IMR-90 (cell line): ENCODE results near the gene MTMR4. TPM values are rescaled to one million over a fixed set of nuclear protein-coding genes. Genes with fewer than 3 reads are reported as not detected.

Source experiments
- ATAC-seq: fragments of 200-7000 bp; cut with Tn5 transposase; 2 replicates; pipeline ENCODE4 v1.9.1; 2020; ENCODE audit warnings: low read depth, mild to moderate bottlenecking, moderate library complexity
- BruUV-seq: library from RNA; stranded (reverse); fragments of 400-500 nt; replicated peaks from 2 replicates; lab custom pipeline; 2021; lab: Mats Ljungman, UMichigan
- CTCF ChIA-PET: fragments of 300-600 bp; formaldehyde crosslinking; extraction: SDS; loops from one replicate; lab custom pipeline; 2021; ENCODE audit warnings: antibody characterized with exemption; lab: Yijun Ruan, JAX
- POLR2A ChIA-PET: fragments of 300-600 bp; sonication (Branson Sonifier 250); formaldehyde crosslinking; loops from one replicate; lab custom pipeline; 2022; ENCODE audit warnings: antibody characterized with exemption; ENCODE audit not compliant: unreplicated experiment; lab: Charles Lee
- DNase-seq: peaks from one replicate; pipeline ENCODE4 v3.0.0; 2013
- H2AFZ ChIP-seq: replicated peaks from 2 replicates; pipeline ENCODE3; 2013; ENCODE audit warnings: low read length, mild to moderate bottlenecking; ENCODE audit not compliant: poor library complexity
- H2AK5ac ChIP-seq: 2 replicates; pipeline ENCODE4 v1.6.1; 2013; ENCODE audit warnings: low read depth, low read length, inconsistent platforms
- H2AK9ac ChIP-seq: replicated peaks from 2 replicates; pipeline ENCODE3; 2013; ENCODE audit warnings: mild to moderate bottlenecking, low read depth, low read length, moderate library complexity; ENCODE audit not compliant: poor library complexity
- H2BK120ac ChIP-seq: 2 replicates; pipeline ENCODE4 v1.6.1; 2013; ENCODE audit warnings: low read depth, low read length, inconsistent platforms
- H2BK15ac ChIP-seq: 3 replicates; pipeline ENCODE4 v1.6.1; 2013; ENCODE audit warnings: low read depth, low read length, inconsistent platforms
- H2BK20ac ChIP-seq: 2 replicates; pipeline ENCODE4 v1.6.1; 2013; ENCODE audit warnings: low read depth, mild to moderate bottlenecking, inconsistent platforms, low read length, moderate library complexity
- H2BK5ac ChIP-seq: 2 replicates; pipeline ENCODE4 v1.6.1; 2013; ENCODE audit warnings: mild to moderate bottlenecking, low read depth, low read length, inconsistent platforms; ENCODE audit not compliant: poor library complexity, severe bottlenecking
- H3K14ac ChIP-seq: replicated peaks from 2 replicates; pipeline ENCODE4 v1.6.1; 2013; ENCODE audit warnings: low read depth, low read length, inconsistent platforms
- H3K18ac ChIP-seq: 2 replicates; pipeline ENCODE4 v1.6.1; 2013; ENCODE audit warnings: low read depth, low read length, control low read depth
- H3K23ac ChIP-seq: 2 replicates; pipeline ENCODE4 v1.6.1; 2013; ENCODE audit warnings: low read depth, low read length, inconsistent platforms
- H3K27ac ChIP-seq: 2 replicates; pipeline ENCODE4 v1.5.1; 2013; ENCODE audit warnings: mild to moderate bottlenecking, control low read depth, low read length; ENCODE audit not compliant: insufficient read depth
- H3K27me3 ChIP-seq: 2 replicates; pipeline ENCODE4 v1.6.1; 2013; ENCODE audit warnings: low read length; ENCODE audit not compliant: control insufficient read depth, insufficient read depth
- H3K36me3 ChIP-seq: 2 replicates; pipeline ENCODE4 v1.6.1; 2013; ENCODE audit warnings: low read length, mixed read lengths; ENCODE audit not compliant: control insufficient read depth, insufficient read depth
- H3K4ac ChIP-seq: 2 replicates; pipeline ENCODE4 v1.6.1; 2013; ENCODE audit warnings: low read depth, low read length, inconsistent platforms
- H3K4me1 ChIP-seq: 2 replicates; pipeline ENCODE4 v1.6.1; 2013; ENCODE audit warnings: low read length, mixed read lengths; ENCODE audit not compliant: control insufficient read depth, insufficient read depth
- H3K4me2 ChIP-seq: 2 replicates; pipeline ENCODE4 v1.6.1; 2013; ENCODE audit warnings: low read depth, mild to moderate bottlenecking, control low read depth, low read length, moderate library complexity
- H3K4me3 ChIP-seq: 2 replicates; pipeline ENCODE4 v1.5.1; 2013; ENCODE audit warnings: low read depth, mild to moderate bottlenecking, control low read depth, low read length, moderate library complexity; ENCODE audit not compliant: insufficient read depth
- H3K56ac ChIP-seq: 2 replicates; pipeline ENCODE4 v1.6.1; 2013; ENCODE audit warnings: low read length, inconsistent platforms; ENCODE audit not compliant: insufficient read depth; ENCODE audit errors: extremely low read depth
- H3K79me1 ChIP-seq, 2 experiments: 2 replicates each; pipeline ENCODE4 v1.6.1; 2013; ENCODE audit warnings: low read length in 2 of 2, inconsistent platforms in 1 of 2, low read depth in 1 of 2
- H3K9ac ChIP-seq: 2 replicates; pipeline ENCODE4 v1.6.1; 2013; ENCODE audit warnings: low read depth, low read length, control low read depth
- H3K9me1 ChIP-seq: 2 replicates; pipeline ENCODE4 v1.6.1; 2013; ENCODE audit warnings: low read length, inconsistent platforms; ENCODE audit not compliant: insufficient read depth
- H3K9me3 ChIP-seq: 2 replicates; pipeline ENCODE4 v1.6.1; 2013; ENCODE audit warnings: low read length; ENCODE audit not compliant: control insufficient read depth, insufficient read depth
- H4K20me1 ChIP-seq: 2 replicates; pipeline ENCODE4 v1.6.1; 2013; ENCODE audit warnings: low read length, inconsistent platforms; ENCODE audit not compliant: insufficient read depth
- H4K5ac ChIP-seq: 2 replicates; pipeline ENCODE4 v1.6.1; 2013; ENCODE audit warnings: mild to moderate bottlenecking, low read depth, low read length, control low read depth
- H4K8ac ChIP-seq, 2 experiments: 2 replicates each; pipeline ENCODE4 v1.6.1; 2013; ENCODE audit warnings: low read depth in 2 of 2, low read length in 2 of 2, control low read depth in 1 of 2, inconsistent platforms in 1 of 2
- H4K91ac ChIP-seq: 2 replicates; pipeline ENCODE4 v1.6.1; 2013; ENCODE audit warnings: low read depth, low read length, inconsistent platforms; ENCODE audit not compliant: insufficient read depth
- BHLHE40 ChIP-seq: fragments of 150-350 bp; IDR thresholded peaks from 2 replicates; pipeline ENCODE4 v1.6.1; 2016; ENCODE audit warnings: mild to moderate bottlenecking, low read depth, low read length
- CEBPB ChIP-seq: IDR thresholded peaks from 2 replicates; pipeline ENCODE4 v1.6.1; 2012; ENCODE audit warnings: low read depth, low read length, improper control_type of control experiment
- CHD1 ChIP-seq: IDR thresholded peaks from 2 replicates; pipeline ENCODE4 v1.6.1; 2012; ENCODE audit warnings: low read depth, low read length, improper control_type of control experiment
- FOS ChIP-seq: fragments of 150-350 bp; IDR thresholded peaks from 2 replicates; pipeline ENCODE4 v1.6.1; 2016; ENCODE audit warnings: low read depth, low read length
- MAFK ChIP-seq: IDR thresholded peaks from 2 replicates; pipeline ENCODE4 v1.6.1; 2012; ENCODE audit warnings: low read depth, low read length, improper control_type of control experiment
- MAZ ChIP-seq: IDR thresholded peaks from 2 replicates; pipeline ENCODE4 v1.6.1; 2012; ENCODE audit warnings: low read depth, mild to moderate bottlenecking, low read length, improper control_type of control experiment, moderate library complexity, borderline replicate concordance
- MXI1 ChIP-seq: IDR thresholded peaks from 2 replicates; pipeline ENCODE4 v1.6.1; 2012; ENCODE audit warnings: low read depth, mild to moderate bottlenecking, low read length, moderate library complexity, borderline replicate concordance
- RCOR1 ChIP-seq: IDR thresholded peaks from 2 replicates; pipeline ENCODE4 v1.6.1; 2012; ENCODE audit warnings: mild to moderate bottlenecking, low read length, improper control_type of control experiment; ENCODE audit not compliant: insufficient replicate concordance
- RFX5 ChIP-seq: IDR thresholded peaks from 2 replicates; pipeline ENCODE4 v1.8.0; 2012; ENCODE audit warnings: low read depth, mild to moderate bottlenecking, low read length, moderate library complexity
- USF2 ChIP-seq: fragments of 150-350 bp; IDR thresholded peaks from 2 replicates; pipeline ENCODE4 v1.6.1; 2017; ENCODE audit warnings: mild to moderate bottlenecking, antibody characterized with exemption, low read length, low read depth
- WGBS, 2 experiments: methylation state at CpG; one replicate each; pipeline versions ENCODE4 v1.1.5 to v1.1.7; 2013; ENCODE audit warnings: missing lambda C conversion rate in 2 of 2; ENCODE audit not compliant: insufficient read length in 1 of 2; ENCODE audit errors: extremely low coverage in 2 of 2; 5-methylcytosine and 5-hydroxymethylcytosine counted together
- dilution Hi-C: fragments of 300-500 bp; cut with HindIII; formaldehyde crosslinking; loops from one replicate; pipeline ENCODE4 v1.14.3; 2018; ENCODE audit warnings: low sequenced_read_pairs; ENCODE audit not compliant: unreplicated experiment
- in situ Hi-C: fragments of 300-500 bp; cut with MboI; formaldehyde crosslinking; loops from 3 replicates; pipeline ENCODE4 v1.14.3; 2019; ENCODE audit warnings: low sequenced_read_pairs, inconsistent platforms, mixed read lengths
- intact Hi-C: fragments of 100-400 bp; cut with micrococcal nuclease; formaldehyde crosslinking; loops from 2 replicates; pipeline ENCODE4 v1.10.0; 2022
- polyA plus RNA-seq, 3 experiments: library from polyadenylated mRNA; depleted of rRNA; stranded (reverse); fragments of >200 nt; gene quantifications; 2 replicates each; pipeline ENCODE4 v1.2.3, GENCODE V29; 2012; ENCODE audit warnings: low replicate concordance in 1 of 3
- total RNA-seq: library from RNA; depleted of rRNA; stranded (reverse); fragments of >200 nt; gene quantifications from 2 replicates; pipeline ENCODE4 v1.2.3, GENCODE V29; 2012
- TF ChIP-seq, protein P1 (sequence below): fragments of 150-350 bp; IDR thresholded peaks from 2 replicates; pipeline ENCODE4 v1.6.1; 2016; ENCODE audit warnings: low read depth, mild to moderate bottlenecking, low read length, moderate library complexity, borderline replicate concordance

The MTMR4 gene
- total and polyA plus RNA-seq, 2 of the 4 experiments (the other 2 are of a cell fraction) = 13.2 to 42.5 TPM

DNA sequence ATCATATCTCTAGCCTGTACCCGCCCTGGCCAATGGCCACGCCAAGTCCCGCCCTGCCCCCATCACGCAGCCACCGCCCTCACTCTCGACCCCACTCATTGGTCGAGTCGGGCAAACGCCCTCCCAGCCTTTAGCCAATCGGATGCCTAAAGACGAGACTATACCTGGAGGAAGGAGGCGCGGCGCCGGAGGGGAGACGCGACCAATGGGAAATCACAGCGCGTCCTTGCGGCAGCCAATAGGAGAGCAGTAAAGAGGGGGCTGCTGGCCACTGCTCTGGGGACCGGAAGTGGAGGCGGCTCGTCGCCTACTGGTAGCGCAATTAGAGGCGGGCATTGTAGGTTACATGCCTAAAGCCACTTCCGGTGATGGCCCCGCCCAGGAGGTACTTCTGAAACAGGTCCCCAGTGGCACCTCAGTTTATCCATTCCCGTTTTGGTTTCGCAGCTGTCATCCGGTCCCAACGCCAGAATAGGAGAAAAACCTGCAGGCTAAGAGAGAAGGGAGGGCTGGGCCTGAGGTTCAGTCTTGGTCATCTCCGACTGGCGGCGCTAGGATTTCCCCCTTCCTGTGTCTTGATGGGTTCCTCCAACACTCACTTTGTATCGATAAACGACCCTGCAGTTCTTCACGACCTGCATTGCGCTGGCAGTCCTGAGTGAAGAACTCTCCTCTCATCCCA, 3.6 kb upstream of the MTMR4 start (continued):
- TF ChIP-seq CEBPB = peak; percentile 45

- CTCF ChIA-PET = no interaction called here
- peak overlapping the region; percentile 84 to 85 for H4K8ac ChIP-seq
- H3K14ac ChIP-seq = peak overlapping the region; percentile 81
- H2AK9ac ChIP-seq = peak overlapping the region; percentile 97
- TF ChIP-seq MXI1 (0 out of 2 replicates have a peak, but pooled peaks have one; percentile 16), BHLHE40 (no peak), RCOR1 (peak; percentile 17), FOS (no peak), RFX5 (no peak), CEBPB (no peak), USF2 (no peak), MAFK (no peak), CHD1 (no peak), MAZ (peak; percentile 93)
- TF ChIP-seq, protein P1, sequence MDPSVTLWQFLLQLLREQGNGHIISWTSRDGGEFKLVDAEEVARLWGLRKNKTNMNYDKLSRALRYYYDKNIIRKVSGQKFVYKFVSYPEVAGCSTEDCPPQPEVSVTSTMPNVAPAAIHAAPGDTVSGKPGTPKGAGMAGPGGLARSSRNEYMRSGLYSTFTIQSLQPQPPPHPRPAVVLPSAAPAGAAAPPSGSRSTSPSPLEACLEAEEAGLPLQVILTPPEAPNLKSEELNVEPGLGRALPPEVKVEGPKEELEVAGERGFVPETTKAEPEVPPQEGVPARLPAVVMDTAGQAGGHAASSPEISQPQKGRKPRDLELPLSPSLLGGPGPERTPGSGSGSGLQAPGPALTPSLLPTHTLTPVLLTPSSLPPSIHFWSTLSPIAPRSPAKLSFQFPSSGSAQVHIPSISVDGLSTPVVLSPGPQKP = no peak
- peak overlapping the region; percentile 99 for H2AFZ ChIP-seq
- peak overlapping the region; percentile 51; the same call in 1 of the 2 replicates for H3K56ac ChIP-seq
- H2BK5ac ChIP-seq = peak overlapping the region; percentile 52
- in situ Hi-C loops (loop anchor here (10.0 kb wide), 1 partner anchor 117 kb away; no protein-coding TSS in a partner anchor), intact Hi-C loops (loop anchor here (5.0 to 10.0 kb wide), 2 partner anchors 165 to 267 kb away; partner anchors contain the start of gene SUPT4H1), dilution Hi-C loops (no loop called here)
- 0 out of 2 replicates have a peak overlapping the region, but pooled peaks have one; percentile 38 for H3K23ac ChIP-seq
- H3K18ac ChIP-seq = no peak overlapping the region; the same call in 1 of the 2 replicates
- H2BK15ac ChIP-seq = 0 out of 3 replicates have a peak overlapping the region, but pooled peaks have one; percentile 46
- peak overlapping the region; percentile 88 for H3K4me2 ChIP-seq
- peak overlapping the region; percentile 58 for H4K5ac ChIP-seq
- H3K36me3 ChIP-seq = peaks cover 2% of the 10 kb centered on the region; the same call in 1 of the 2 replicates
- ATAC-seq (no peak), DNase-seq (no peak)
- 0% methylated on average over 2 of the region's 27 CpGs; no CpG with 5 or more reads in 1 of the 2 experiments for WGBS, 2 experiments
- H3K9me1 ChIP-seq = peaks cover 12% of the 10 kb centered on the region; the same call in 1 of the 2 replicates
- H2BK20ac ChIP-seq = no peak overlapping the region
- H2AK5ac ChIP-seq = peak overlapping the region; percentile 89
- H4K91ac ChIP-seq = peak overlapping the region; percentile 80
- peaks cover 12% of the 10 kb centered on the region; the same call in 1 of the 2 replicates for H3K4me1 ChIP-seq
- peaks cover 1 to 39% of the 10 kb centered on the region in 2 experiments; a peak in 3 of 4 replicates for H3K79me1 ChIP-seq
- peak overlapping the region; percentile 65 for H3K27ac ChIP-seq
- no peaks in the 10 kb centered on the region for H3K9me3 ChIP-seq
- H3K4ac ChIP-seq = peak overlapping the region; percentile 87
- peak overlapping the region; percentile 33; the same call in 1 of the 2 replicates for H2BK120ac ChIP-seq
- H3K9ac ChIP-seq = peak overlapping the region; percentile 68
- BruUV-seq = no TSS peak
- POLR2A ChIA-PET = no interaction called here
- H3K27me3 ChIP-seq = no peaks in the 10 kb centered on the region
- H3K4me3 ChIP-seq = peak overlapping the region; percentile 64
- H4K20me1 ChIP-seq = no peaks in the 10 kb centered on the region
Observed at GRCh38 chr17:58517378-58517927, 3.0 kb upstream of the MTMR4 start.
